Measurements from ENCODE around the gene LBX1. TPM values are rescaled to one million over a fixed set of nuclear protein-coding genes. Genes with fewer than 3 reads are reported as not detected.

The LBX1 gene
- total RNA-seq, 2 experiments from 2014 or later = not detected

- Mint-ChIP-seq H3K4me1 (ENCODE audit: low read depth) (peaks cover 45% of the 10 kb centered on the region), H3K36me3 (ENCODE audit: low read depth) (no peaks in the 10 kb centered on the region), H3K27ac (no peak overlapping the region), H3K27me3 (peaks cover 100% of the 10 kb centered on the region), H3K4me3 (no peak overlapping the region), H3K9me3 (no peaks in the 10 kb centered on the region)
- ATAC-seq (ENCODE audit: poor library complexity) (no peak), DNase-seq (no peak)
- no peak for TF ChIP-seq CTCF (IDR thresholded peaks at IDR 0.05)
- POLR2A ChIA-PET = no interaction called here
- Histone ChIP-seq H3K4me3 (ENCODE audit: low read length) (no peak overlapping the region), H3K27ac (ENCODE audit: low read depth in 1 of 2, low read length in 2 of 2) (no peak overlapping the region), H3K27me3 (ENCODE audit: control insufficient read depth in 1 of 2, insufficient read depth in 2 of 2, low read length in 2 of 2) (peaks cover 96 to 99% of the 10 kb centered on the region in 2 experiments), H3K4me1 (ENCODE audit: insufficient read depth, low read length) (peaks cover 60% of the 10 kb centered on the region), H3K36me3 (ENCODE audit: insufficient read depth, low read length) (no peaks in the 10 kb centered on the region), H3K9me3 (ENCODE audit: control insufficient read depth in 1 of 2, insufficient read depth in 1 of 2, low read length in 2 of 2) (peaks cover 0 to 63% of the 10 kb centered on the region in 2 experiments)
- CTCF ChIA-PET = interaction anchor here (0.7 to 1.3 kb wide), 2 partner anchors 19 to 225 kb away, joined by 3 to 4 read pairs; no protein-coding TSS in a partner anchor
- intact Hi-C loops (cut with DNase I, micrococcal nuclease) = no loop called here
These were observed 9.9 kb downstream of the LBX1 start for GRCh38 chr10:101219139-101219945.

GRCh38 chr10:101218351-101219138, 10.7 kb downstream of the LBX1 start:
- DNase-seq (peak in 2 of 14 experiments; percentile 32 to 34), ATAC-seq (ENCODE audit: poor library complexity) (no peak)
- H3K27me3 ChIP-seq (ENCODE audit: control insufficient read depth in 1 of 2, insufficient read depth in 2 of 2, low read length in 2 of 2) = peaks cover 98% of the 10 kb centered on the region in 2 experiments
- peaks cover 63% of the 10 kb centered on the region for H3K4me1 ChIP-seq (ENCODE audit: insufficient read depth, low read length)
- Mint-ChIP-seq H3K27ac (no peak overlapping the region), H3K36me3 (ENCODE audit: low read depth) (no peaks in the 10 kb centered on the region), H3K4me1 (ENCODE audit: low read depth) (peaks cover 45% of the 10 kb centered on the region), H3K9me3 (no peaks in the 10 kb centered on the region), H3K27me3 (peaks cover 100% of the 10 kb centered on the region), H3K4me3 (peak overlapping the region; percentile 26)
- H3K9me3 ChIP-seq (ENCODE audit: control insufficient read depth in 1 of 2, insufficient read depth in 1 of 2, low read length in 2 of 2) = peaks cover 0 to 59% of the 10 kb centered on the region in 2 experiments
- no peak overlapping the region for H3K27ac ChIP-seq (ENCODE audit: low read depth in 1 of 2, low read length in 2 of 2)
- H3K4me3 ChIP-seq (ENCODE audit: low read length) = no peak overlapping the region
- H3K36me3 ChIP-seq (ENCODE audit: insufficient read depth, low read length) = no peaks in the 10 kb centered on the region
- ChIA-PET CTCF (interaction anchor here (1.3 kb wide), 1 partner anchor 20 kb away, joined by 3 read pairs; no protein-coding TSS in a partner anchor), POLR2A (interaction anchor here (0.8 kb wide), 1 partner anchor 22 kb away, joined by 3 read pairs; no protein-coding TSS in a partner anchor)
- TF ChIP-seq CTCF (IDR thresholded peaks at IDR 0.05) = no peak
- intact Hi-C loops (cut with DNase I, micrococcal nuclease) = no loop called here

GRCh38 chr10:101217450-101218281, 11.6 kb downstream of the LBX1 start:
- H3K27ac ChIP-seq (ENCODE audit: low read depth in 1 of 2, low read length in 2 of 2) = no peak overlapping the region
- ATAC-seq (ENCODE audit: poor library complexity) = no peak
- Mint-ChIP-seq H3K4me3 (no peak overlapping the region), H3K27ac (no peak overlapping the region), H3K36me3 (ENCODE audit: low read depth) (no peaks in the 10 kb centered on the region), H3K4me1 (ENCODE audit: low read depth) (peaks cover 42% of the 10 kb centered on the region), H3K9me3 (no peaks in the 10 kb centered on the region), H3K27me3 (peaks cover 100% of the 10 kb centered on the region)
- peaks cover 0 to 51% of the 10 kb centered on the region in 2 experiments for H3K9me3 ChIP-seq (ENCODE audit: control insufficient read depth in 1 of 2, insufficient read depth in 1 of 2, low read length in 2 of 2)
- peaks cover 56% of the 10 kb centered on the region for H3K4me1 ChIP-seq (ENCODE audit: insufficient read depth, low read length)
- H3K4me3 ChIP-seq (ENCODE audit: low read length) = no peak overlapping the region
- no peak for TF ChIP-seq CTCF (IDR thresholded peaks at IDR 0.05)
- peaks cover 94% of the 10 kb centered on the region in 2 experiments for H3K27me3 ChIP-seq (ENCODE audit: control insufficient read depth in 1 of 2, insufficient read depth in 2 of 2, low read length in 2 of 2)
- DNase-seq = peak in 3 of 14 experiments; percentile 32 to 58 (median 57)
- POLR2A ChIA-PET = interaction anchor here (0.8 kb wide), 1 partner anchor 23 kb away, joined by 3 read pairs; no protein-coding TSS in a partner anchor
- CTCF ChIA-PET = no interaction called here
- intact Hi-C loops (cut with DNase I, micrococcal nuclease) = no loop called here
- no peaks in the 10 kb centered on the region for H3K36me3 ChIP-seq (ENCODE audit: insufficient read depth, low read length)

Data from CD4-positive, alpha-beta T cell (primary cell).